Measurements from ENCODE around the gene TFAP2C. TPM values are rescaled to one million over a fixed set of nuclear protein-coding genes. Genes with fewer than 3 reads are reported as not detected.

The TFAP2C gene
- total RNA-seq, 1 donor from 2014 or later: 0.19 TPM

DNA sequence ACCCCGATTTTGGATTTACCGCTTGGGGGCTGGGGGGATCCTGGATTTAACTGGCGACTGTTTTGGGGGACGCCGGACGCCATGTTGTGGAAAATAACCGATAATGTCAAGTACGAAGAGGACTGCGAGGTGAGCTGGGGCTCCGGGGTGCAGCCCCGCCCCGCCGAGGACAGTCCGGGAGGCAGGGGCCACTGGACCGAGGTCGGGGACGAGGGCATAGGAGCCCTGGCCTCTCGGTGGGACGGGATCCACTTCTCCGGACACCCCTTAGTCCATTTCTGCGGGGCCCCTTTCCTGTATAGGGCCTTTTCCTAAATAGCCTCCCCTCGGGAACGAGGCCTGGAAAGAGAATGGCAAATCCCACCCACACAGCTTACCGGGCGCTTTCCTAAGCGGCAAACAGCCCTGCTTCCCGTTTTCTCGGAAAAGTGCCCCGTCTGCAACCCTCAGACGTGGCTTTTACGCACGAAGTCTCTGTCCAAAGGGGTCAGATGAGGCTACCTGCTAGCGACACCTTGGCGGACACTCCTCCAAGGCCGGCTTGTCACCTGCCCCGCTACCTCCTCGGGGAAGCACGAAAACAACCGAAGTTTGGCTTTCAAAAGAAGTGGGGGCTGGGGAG lies 469 bp downstream of the TFAP2C start:
- Histone ChIP-seq H3K4me1 (peaks cover 64% of the 10 kb centered on the region), H3K27me3 (ENCODE audit: low read depth) (peaks cover 100% of the 10 kb centered on the region), H3K27ac (replicated peaks) (no peak overlapping the region), H3K36me3 (no peaks in the 10 kb centered on the region), H3K9me3 (replicated peaks) (no peaks in the 10 kb centered on the region), H3K4me3 (peak overlapping the region; percentile 68)
- TF ChIP-seq, protein P1, sequence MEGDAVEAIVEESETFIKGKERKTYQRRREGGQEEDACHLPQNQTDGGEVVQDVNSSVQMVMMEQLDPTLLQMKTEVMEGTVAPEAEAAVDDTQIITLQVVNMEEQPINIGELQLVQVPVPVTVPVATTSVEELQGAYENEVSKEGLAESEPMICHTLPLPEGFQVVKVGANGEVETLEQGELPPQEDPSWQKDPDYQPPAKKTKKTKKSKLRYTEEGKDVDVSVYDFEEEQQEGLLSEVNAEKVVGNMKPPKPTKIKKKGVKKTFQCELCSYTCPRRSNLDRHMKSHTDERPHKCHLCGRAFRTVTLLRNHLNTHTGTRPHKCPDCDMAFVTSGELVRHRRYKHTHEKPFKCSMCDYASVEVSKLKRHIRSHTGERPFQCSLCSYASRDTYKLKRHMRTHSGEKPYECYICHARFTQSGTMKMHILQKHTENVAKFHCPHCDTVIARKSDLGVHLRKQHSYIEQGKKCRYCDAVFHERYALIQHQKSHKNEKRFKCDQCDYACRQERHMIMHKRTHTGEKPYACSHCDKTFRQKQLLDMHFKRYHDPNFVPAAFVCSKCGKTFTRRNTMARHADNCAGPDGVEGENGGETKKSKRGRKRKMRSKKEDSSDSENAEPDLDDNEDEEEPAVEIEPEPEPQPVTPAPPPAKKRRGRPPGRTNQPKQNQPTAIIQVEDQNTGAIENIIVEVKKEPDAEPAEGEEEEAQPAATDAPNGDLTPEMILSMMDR (IDR thresholded peaks at IDR 0.05; ENCODE audit: borderline replicate concordance): no peak
- no peak for DNase-seq
- intact Hi-C loops (cut with micrococcal nuclease): no loop called here

DNA sequence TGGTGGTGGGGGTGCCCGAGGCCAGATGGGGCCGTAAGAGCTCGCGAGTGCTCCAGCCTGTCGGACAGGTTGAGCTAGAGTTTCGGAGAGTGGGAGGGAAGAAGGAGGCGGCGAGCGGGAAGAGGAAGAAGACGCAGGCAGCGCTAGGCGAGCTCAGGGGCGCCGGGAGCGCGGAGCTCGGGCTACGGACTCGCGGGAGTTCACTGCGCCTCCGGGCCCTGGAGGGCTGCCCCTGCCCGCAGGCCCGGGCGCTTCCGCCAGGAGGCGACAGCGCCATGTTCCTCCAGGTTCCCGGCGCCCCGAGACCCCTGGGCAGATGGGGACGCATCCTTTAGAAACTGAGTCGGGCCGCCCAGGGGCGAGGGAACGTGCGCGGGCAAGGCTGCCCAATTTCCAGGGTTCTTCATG lies 984 bp downstream of the TFAP2C start:
- H3K4me1 ChIP-seq: peaks cover 63% of the 10 kb centered on the region
- H3K9me3 ChIP-seq (replicated peaks): no peaks in the 10 kb centered on the region
- H3K4me3 ChIP-seq: peak overlapping the region; percentile 68
- H3K27ac ChIP-seq (replicated peaks): no peak overlapping the region
- intact Hi-C loops (cut with micrococcal nuclease): no loop called here
- TF ChIP-seq, protein P1 (IDR thresholded peaks at IDR 0.05; ENCODE audit: borderline replicate concordance): peak; percentile 43
- DNase-seq: no peak
- peaks cover 100% of the 10 kb centered on the region for H3K27me3 ChIP-seq (ENCODE audit: low read depth)
- H3K36me3 ChIP-seq: no peaks in the 10 kb centered on the region

DNA sequence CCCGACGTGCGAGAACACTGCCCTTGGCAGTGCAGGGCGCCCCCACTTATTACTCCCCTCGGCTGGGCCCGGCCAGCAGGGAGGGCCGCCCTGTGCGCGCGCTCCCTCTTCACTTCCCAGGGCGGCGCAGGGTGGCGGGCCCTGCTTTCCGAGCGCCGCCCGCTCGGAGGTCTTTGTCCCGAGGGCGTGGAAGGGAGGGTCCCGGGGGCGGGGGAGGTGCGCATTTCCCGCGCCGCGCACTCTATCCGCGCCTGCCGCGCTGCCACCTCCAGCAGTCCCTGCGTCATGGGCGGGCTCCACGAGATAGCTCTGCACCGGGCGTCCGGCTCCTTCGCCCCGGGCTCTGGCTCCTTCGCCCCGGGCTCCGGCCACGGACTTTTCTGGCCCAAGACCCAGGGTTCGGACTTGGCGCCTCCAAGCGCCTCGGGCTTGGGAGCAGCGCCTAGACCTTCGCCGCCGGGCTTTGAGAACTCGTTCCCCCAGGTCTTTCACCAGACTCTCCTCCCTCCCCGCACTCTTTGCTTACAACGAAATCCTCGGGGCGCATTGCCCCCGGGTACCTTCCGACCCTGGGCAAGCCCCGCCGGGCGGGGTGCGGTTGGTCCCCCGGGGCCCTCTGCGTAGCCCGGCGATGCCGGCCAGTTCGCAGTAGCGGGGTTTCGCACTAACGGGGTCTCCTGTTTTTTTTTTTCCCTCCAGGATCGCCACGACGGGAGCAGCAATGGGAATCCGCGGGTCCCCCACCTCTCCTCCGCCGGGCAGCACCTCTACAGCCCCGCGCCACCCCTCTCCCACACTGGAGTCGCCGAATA lies 1.6 kb downstream of the TFAP2C start:
- no peaks in the 10 kb centered on the region for H3K9me3 ChIP-seq (replicated peaks)
- DNase-seq: no peak
- TF ChIP-seq, protein P1 (IDR thresholded peaks at IDR 0.05; ENCODE audit: borderline replicate concordance): peak; percentile 4
- peaks cover 100% of the 10 kb centered on the region for H3K27me3 ChIP-seq (ENCODE audit: low read depth)
- H3K4me3 ChIP-seq: peak overlapping the region; percentile 68
- no peaks in the 10 kb centered on the region for H3K36me3 ChIP-seq
- H3K4me1 ChIP-seq: peaks cover 57% of the 10 kb centered on the region
- intact Hi-C loops (cut with micrococcal nuclease): no loop called here
- H3K27ac ChIP-seq (replicated peaks): no peak overlapping the region

DNA sequence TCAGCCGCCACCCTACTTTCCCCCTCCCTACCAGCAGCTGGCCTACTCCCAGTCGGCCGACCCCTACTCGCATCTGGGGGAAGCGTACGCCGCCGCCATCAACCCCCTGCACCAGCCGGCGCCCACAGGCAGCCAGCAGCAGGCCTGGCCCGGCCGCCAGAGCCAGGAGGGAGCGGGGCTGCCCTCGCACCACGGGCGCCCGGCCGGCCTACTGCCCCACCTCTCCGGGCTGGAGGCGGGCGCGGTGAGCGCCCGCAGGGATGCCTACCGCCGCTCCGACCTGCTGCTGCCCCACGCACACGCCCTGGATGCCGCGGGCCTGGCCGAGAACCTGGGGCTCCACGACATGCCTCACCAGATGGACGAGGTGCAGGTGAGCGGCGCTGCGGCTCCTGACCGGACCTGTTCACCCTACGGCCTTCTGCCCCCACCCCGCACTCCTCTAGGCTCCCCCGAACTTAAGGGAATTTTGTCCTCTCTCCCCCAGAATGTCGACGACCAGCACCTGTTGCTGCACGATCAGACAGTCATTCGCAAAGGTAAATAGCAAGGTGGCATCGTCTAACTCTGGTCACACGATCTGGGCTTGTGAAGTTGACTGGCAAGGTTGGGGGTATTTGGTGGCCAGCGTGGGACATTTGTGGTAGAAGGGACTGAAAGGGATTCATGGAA lies 2.3 kb downstream of the TFAP2C start:
- Histone ChIP-seq H3K4me3 (peak overlapping the region; percentile 68), H3K27me3 (ENCODE audit: low read depth) (peaks cover 100% of the 10 kb centered on the region), H3K9me3 (replicated peaks) (no peaks in the 10 kb centered on the region), H3K4me1 (peaks cover 49% of the 10 kb centered on the region), H3K27ac (replicated peaks) (no peak overlapping the region), H3K36me3 (no peaks in the 10 kb centered on the region)
- intact Hi-C loops (cut with micrococcal nuclease): no loop called here
- TF ChIP-seq, protein P1 (IDR thresholded peaks at IDR 0.05; ENCODE audit: borderline replicate concordance): no peak
- no peak for DNase-seq

DNA sequence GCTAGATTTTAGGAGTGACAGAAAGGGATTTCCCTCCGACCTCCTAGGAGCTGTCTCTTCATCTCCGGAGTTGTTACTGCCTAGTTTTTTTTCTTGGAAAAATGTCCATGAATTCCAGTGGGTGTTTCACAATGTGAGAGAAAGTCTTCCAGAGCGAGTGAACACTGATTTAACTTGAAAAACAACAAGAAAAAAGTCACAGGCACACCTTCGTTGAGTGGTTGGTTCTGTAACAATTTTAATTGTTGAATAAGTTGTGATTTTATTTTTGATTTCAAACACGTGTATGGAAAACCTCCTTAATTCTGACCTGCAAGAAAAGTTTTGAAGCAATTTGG lies 2.9 kb downstream of the TFAP2C start:
- DNase-seq: no peak
- Histone ChIP-seq H3K4me3 (no peak overlapping the region), H3K4me1 (peaks cover 44% of the 10 kb centered on the region), H3K27ac (replicated peaks) (no peak overlapping the region), H3K9me3 (replicated peaks) (no peaks in the 10 kb centered on the region), H3K36me3 (no peaks in the 10 kb centered on the region), H3K27me3 (ENCODE audit: low read depth) (peaks cover 100% of the 10 kb centered on the region)
- TF ChIP-seq, protein P1 (IDR thresholded peaks at IDR 0.05; ENCODE audit: borderline replicate concordance): no peak
- intact Hi-C loops (cut with micrococcal nuclease): no loop called here
